A673 (cell line): ENCODE results near the gene FCF1. TPM values are rescaled to one million over a fixed set of nuclear protein-coding genes. Genes with fewer than 3 reads are reported as not detected.
"Not testable (repeated sequence)": the region's sequence is repeated elsewhere in the genome, so short reads cannot be mapped to it uniquely, and the experiment has no call there.

Experiments used
- BruUV-seq: library from RNA; stranded (reverse); fragments of 400-500 nt; replicated peaks from 2 replicates; lab custom pipeline; 2021; lab: Mats Ljungman, UMichigan
- CTCF ChIA-PET: fragments of 300-600 bp; sonication (Branson Sonifier 250); formaldehyde crosslinking; loops from one replicate; lab custom pipeline; 2022; ENCODE audit warnings: antibody characterized with exemption; lab: Charles Lee
- POLR2A ChIA-PET: fragments of 300-600 bp; sonication (Branson Sonifier 250); formaldehyde crosslinking; loops from one replicate; lab custom pipeline; 2022; ENCODE audit warnings: antibody characterized with exemption; ENCODE audit not compliant: low non-redundant PET; lab: Charles Lee
- DNase-seq: peaks from one replicate; pipeline ENCODE4 v3.0.0-alpha.2; 2015; ENCODE audit warnings: low spot score
- H3K27ac ChIP-seq: fragments of 200-600 bp; sonication (generic); 2 replicates; pipeline ENCODE4 v1.5.1; 2016; ENCODE audit warnings: mixed run types, low read depth, mild to moderate bottlenecking, mixed read lengths, antibody characterized with exemption, low read length; ENCODE audit not compliant: poor library complexity, severe bottlenecking
- H3K27me3 ChIP-seq: fragments of 200-600 bp; sonication (generic); replicated peaks from 2 replicates; pipeline ENCODE4 v1.6.1; 2017; ENCODE audit warnings: mixed run types, low read depth, mild to moderate bottlenecking, mixed read lengths, antibody characterized with exemption, low read length; ENCODE audit not compliant: insufficient read depth, poor library complexity
- H3K36me3 ChIP-seq: fragments of 200-600 bp; sonication (generic); 2 replicates; pipeline ENCODE4 v1.6.1; 2016; ENCODE audit warnings: mixed run types, mild to moderate bottlenecking, mixed read lengths, antibody characterized with exemption, low read length; ENCODE audit not compliant: insufficient read depth, poor library complexity, severe bottlenecking
- H3K4me1 ChIP-seq: fragments of 200-600 bp; sonication (generic); 2 replicates; pipeline ENCODE4 v1.6.1; 2017; ENCODE audit warnings: mixed run types, mild to moderate bottlenecking, mixed read lengths, antibody characterized with exemption, low read length; ENCODE audit not compliant: insufficient read depth, poor library complexity, severe bottlenecking
- H3K4me3 ChIP-seq: fragments of 200-600 bp; sonication (generic); 2 replicates; pipeline ENCODE4 v1.5.1; 2016; ENCODE audit warnings: low read depth, mixed run types, mild to moderate bottlenecking, mixed read lengths, low read length; ENCODE audit not compliant: poor library complexity, severe bottlenecking
- H3K9me3 ChIP-seq: fragments of 200-600 bp; sonication (generic); 2 replicates; pipeline ENCODE4 v1.6.1; 2016; ENCODE audit warnings: mixed run types, low read depth, mild to moderate bottlenecking, mixed read lengths, antibody characterized with exemption, low read length; ENCODE audit not compliant: poor library complexity, severe bottlenecking
- EZH2 ChIP-seq: fragments of 200-600 bp; sonication (generic); IDR thresholded peaks from 2 replicates; pipeline ENCODE4 v1.6.1; 2017; ENCODE audit warnings: borderline replicate concordance, low read depth, mild to moderate bottlenecking, mixed read lengths, antibody characterized with exemption, low read length; ENCODE audit not compliant: poor library complexity, severe bottlenecking
- intact Hi-C: fragments of 100-400 bp; cut with micrococcal nuclease; formaldehyde crosslinking; loops from one replicate; pipeline ENCODE4 v1.10.0; 2022; ENCODE audit not compliant: unreplicated experiment
- total RNA-seq: library from RNA; stranded (reverse); gene quantifications from 2 replicates; pipeline ENCODE4 v1.2.3, GENCODE V29; 2021
- TF ChIP-seq, protein P1 (sequence below): fragments of 300-800, 200-600 bp; sonication (generic); conservative IDR thresholded peaks from 2 replicates; pipeline ENCODE4 v1.5.1; 2017; ENCODE audit warnings: low read depth, mild to moderate bottlenecking, antibody characterized with exemption, low read length, moderate library complexity, mixed read lengths

FCF1 gene
- total RNA-seq, 1 experiment from 2014 or later: 74.2 TPM

- BruUV-seq: no TSS peak
- H3K4me1 ChIP-seq: no peaks in the 10 kb centered on the region
- CTCF ChIA-PET: no interaction called here
- intact Hi-C loops: no loop called here
- H3K36me3 ChIP-seq: no peaks in the 10 kb centered on the region
- no peaks in the 10 kb centered on the region for H3K9me3 ChIP-seq
- no peak overlapping the region for H3K27ac ChIP-seq
- H3K27me3 ChIP-seq: no peaks in the 10 kb centered on the region
- DNase-seq: no peak
- H3K4me3 ChIP-seq: no peak overlapping the region
- TF ChIP-seq EZH2: no peak
- TF ChIP-seq, protein P1, sequence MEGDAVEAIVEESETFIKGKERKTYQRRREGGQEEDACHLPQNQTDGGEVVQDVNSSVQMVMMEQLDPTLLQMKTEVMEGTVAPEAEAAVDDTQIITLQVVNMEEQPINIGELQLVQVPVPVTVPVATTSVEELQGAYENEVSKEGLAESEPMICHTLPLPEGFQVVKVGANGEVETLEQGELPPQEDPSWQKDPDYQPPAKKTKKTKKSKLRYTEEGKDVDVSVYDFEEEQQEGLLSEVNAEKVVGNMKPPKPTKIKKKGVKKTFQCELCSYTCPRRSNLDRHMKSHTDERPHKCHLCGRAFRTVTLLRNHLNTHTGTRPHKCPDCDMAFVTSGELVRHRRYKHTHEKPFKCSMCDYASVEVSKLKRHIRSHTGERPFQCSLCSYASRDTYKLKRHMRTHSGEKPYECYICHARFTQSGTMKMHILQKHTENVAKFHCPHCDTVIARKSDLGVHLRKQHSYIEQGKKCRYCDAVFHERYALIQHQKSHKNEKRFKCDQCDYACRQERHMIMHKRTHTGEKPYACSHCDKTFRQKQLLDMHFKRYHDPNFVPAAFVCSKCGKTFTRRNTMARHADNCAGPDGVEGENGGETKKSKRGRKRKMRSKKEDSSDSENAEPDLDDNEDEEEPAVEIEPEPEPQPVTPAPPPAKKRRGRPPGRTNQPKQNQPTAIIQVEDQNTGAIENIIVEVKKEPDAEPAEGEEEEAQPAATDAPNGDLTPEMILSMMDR: no peak
- POLR2A ChIA-PET: no interaction called here
Observed at GRCh38 chr14:74756326-74756725, 43.4 kb downstream of the FCF1 start.

GRCh38 chr14:74758505-74758904, 45.6 kb downstream of the FCF1 start:
- POLR2A ChIA-PET, DNase-seq, H3K9me3 ChIP-seq: not testable (repeated sequence)

GRCh38 chr14:74762917-74763802, 50.2 kb downstream of the FCF1 start, which contains the start of gene YLPM1:
Gene YLPM1, plus strand, starts transcription at chr14:74763316. Its CDS starts 174 bp downstream, at chr14:74763490.
- intact Hi-C loops: no loop called here
- peak within 1 kb of the TSS; percentile 95 for H3K27ac ChIP-seq
- CTCF ChIA-PET: interaction anchor here (0.6 kb wide), 1 partner anchor 64 kb away, joined by 4 read pairs; no protein-coding TSS in a partner anchor
- peaks cover 3% of the 10 kb centered on the region for H3K36me3 ChIP-seq
- DNase-seq: peak; percentile 98
- no TSS peak for BruUV-seq
- no peaks in the 10 kb centered on the region for H3K27me3 ChIP-seq
- TF ChIP-seq, protein P1: peak; percentile 65
- TF ChIP-seq EZH2: no peak
- no peaks in the 10 kb centered on the region for H3K4me1 ChIP-seq
- H3K4me3 ChIP-seq: peak within 1 kb of the TSS; percentile 94
- POLR2A ChIA-PET: interaction anchor here (0.6 kb wide), 1 partner anchor 11 kb away, joined by 5 read pairs; no protein-coding TSS in a partner anchor
- no peaks in the 10 kb centered on the region for H3K9me3 ChIP-seq

More at GRCh38 chr14:74758505-74758904, 45.6 kb downstream of the FCF1 start:
- H3K27me3 ChIP-seq, intact Hi-C loops, H3K4me3 ChIP-seq, H3K36me3 ChIP-seq, BruUV-seq, CTCF ChIA-PET, H3K4me1 ChIP-seq, H3K27ac ChIP-seq: not testable (repeated sequence)
